ENCODE results near the gene PERM1.
"Not testable (repeated sequence)": the region's sequence is repeated elsewhere in the genome, so short reads cannot be mapped to it uniquely, and the experiment has no call there.

GRCh38 chr1:1030867-1031658 is 49.2 kb upstream of the PERM1 start:
- not testable (repeated sequence) for TF ChIP-seq MEIS1 (CRISPR knock-in tag; IDR thresholded peaks at IDR 0.05; ENCODE audit: borderline replicate concordance); CBX5 (CRISPR knock-in tag; IDR thresholded peaks at IDR 0.05; ENCODE audit: borderline replicate concordance); ZNF615 (CRISPR knock-in tag; IDR thresholded peaks at IDR 0.05; ENCODE audit: borderline replicate concordance); IKZF5 (CRISPR knock-in tag; IDR thresholded peaks at IDR 0.05); CEBPB (IDR thresholded peaks at IDR 0.05; ENCODE audit: borderline replicate concordance, low read depth, low read length); HDAC1 (CRISPR knock-in tag; IDR thresholded peaks at IDR 0.05); KDM1A (CRISPR knock-in tag; IDR thresholded peaks at IDR 0.05); EP300 (IDR thresholded peaks at IDR 0.05; ENCODE audit: low read depth in 2 of 2, low read length in 2 of 2); EP300 (CRISPR knock-in tag; IDR thresholded peaks at IDR 0.05; ENCODE audit: borderline replicate concordance); ESRRA (CRISPR knock-in tag; IDR thresholded peaks at IDR 0.05; ENCODE audit: low read depth); ATF7-NPFF (CRISPR knock-in tag; IDR thresholded peaks at IDR 0.05; ENCODE audit: low read depth)
- TF ChIP-seq, protein P1, sequence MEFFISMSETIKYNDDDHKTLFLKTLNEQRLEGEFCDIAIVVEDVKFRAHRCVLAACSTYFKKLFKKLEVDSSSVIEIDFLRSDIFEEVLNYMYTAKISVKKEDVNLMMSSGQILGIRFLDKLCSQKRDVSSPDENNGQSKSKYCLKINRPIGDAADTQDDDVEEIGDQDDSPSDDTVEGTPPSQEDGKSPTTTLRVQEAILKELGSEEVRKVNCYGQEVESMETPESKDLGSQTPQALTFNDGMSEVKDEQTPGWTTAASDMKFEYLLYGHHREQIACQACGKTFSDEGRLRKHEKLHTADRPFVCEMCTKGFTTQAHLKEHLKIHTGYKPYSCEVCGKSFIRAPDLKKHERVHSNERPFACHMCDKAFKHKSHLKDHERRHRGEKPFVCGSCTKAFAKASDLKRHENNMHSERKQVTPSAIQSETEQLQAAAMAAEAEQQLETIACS (CRISPR knock-in tag; IDR thresholded peaks at IDR 0.05), result not testable (repeated sequence)
- TF ChIP-seq, protein P2, sequence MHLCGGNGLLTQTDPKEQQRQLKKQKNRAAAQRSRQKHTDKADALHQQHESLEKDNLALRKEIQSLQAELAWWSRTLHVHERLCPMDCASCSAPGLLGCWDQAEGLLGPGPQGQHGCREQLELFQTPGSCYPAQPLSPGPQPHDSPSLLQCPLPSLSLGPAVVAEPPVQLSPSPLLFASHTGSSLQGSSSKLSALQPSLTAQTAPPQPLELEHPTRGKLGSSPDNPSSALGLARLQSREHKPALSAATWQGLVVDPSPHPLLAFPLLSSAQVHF (CRISPR knock-in tag; IDR thresholded peaks at IDR 0.05), result not testable (repeated sequence)
